Liver (tissue), 10 donors: ENCODE measurements around the gene XRN1. TPM values are rescaled to one million over a fixed set of nuclear protein-coding genes. Genes with fewer than 3 reads are reported as not detected.

ENCODE experiments used
- DNase-seq: peaks from one replicate; pipeline ENCODE4 v3.0.0-alpha.2; 2017; ENCODE audit warnings: low spot score
- H3K27ac ChIP-seq, 2 donors: one replicate each; pipeline ENCODE4 v1.7.0; 2013; ENCODE audit warnings: inconsistent platforms in 2 of 2, low read length in 2 of 2, control low read depth in 1 of 2, low read depth in 1 of 2, mild to moderate bottlenecking in 1 of 2
- H3K27me3 ChIP-seq, 4 donors: one replicate each; pipeline versions ENCODE4 v1.6.1 to v1.7.0; 2013; ENCODE audit warnings: low read length in 3 of 4, inconsistent platforms in 1 of 4, mild to moderate bottlenecking in 1 of 4, moderate library complexity in 1 of 4; ENCODE audit not compliant: control insufficient read depth in 4 of 4, insufficient read depth in 4 of 4
- H3K36me3 ChIP-seq, 4 donors: one replicate each; pipeline versions ENCODE4 v1.6.1 to v1.7.0; 2013; ENCODE audit warnings: low read length in 3 of 4, mild to moderate bottlenecking in 3 of 4, low read depth in 1 of 4, moderate library complexity in 1 of 4; ENCODE audit not compliant: control insufficient read depth in 4 of 4, insufficient read depth in 3 of 4
- H3K4me1 ChIP-seq, 4 donors: one replicate each; pipeline versions ENCODE4 v1.6.1 to v1.7.0; 2013; ENCODE audit warnings: low read length in 3 of 4, mild to moderate bottlenecking in 3 of 4, moderate library complexity in 1 of 4; ENCODE audit not compliant: control insufficient read depth in 4 of 4, insufficient read depth in 4 of 4
- H3K4me3 ChIP-seq, 3 donors: one replicate each; pipeline versions ENCODE4 v1.6.1 to v1.7.0; 2013; ENCODE audit warnings: low read length in 3 of 3, control low read depth in 1 of 3, low read depth in 1 of 3, mild to moderate bottlenecking in 1 of 3
- H3K9ac ChIP-seq, 2 donors: one replicate each; pipeline ENCODE4 v1.7.0; 2013; ENCODE audit warnings: low read length in 2 of 2, mild to moderate bottlenecking in 2 of 2, moderate library complexity in 2 of 2, control low read depth in 1 of 2, low read depth in 1 of 2
- H3K9me3 ChIP-seq, 4 donors: one replicate each; pipeline versions ENCODE4 v1.6.1 to v1.7.0; 2013; ENCODE audit warnings: low read length in 3 of 4; ENCODE audit not compliant: control insufficient read depth in 4 of 4
- ATF3 ChIP-seq: IDR thresholded peaks from 2 replicates; pipeline ENCODE4 v1.6.1; 2016; ENCODE audit warnings: antibody characterized with exemption
- CTCF ChIP-seq: fragments of 150-350 bp; IDR thresholded peaks from 2 replicates; pipeline ENCODE4 v1.5.1; 2017; ENCODE audit warnings: improper control_type of control experiment, low read depth, low read length; ENCODE audit not compliant: missing input control
- FOXA1 ChIP-seq: IDR thresholded peaks from 2 replicates; pipeline ENCODE4 v1.6.1; 2016; ENCODE audit warnings: antibody characterized with exemption
- FOXA2 ChIP-seq: IDR thresholded peaks from 2 replicates; pipeline ENCODE4 v1.6.1; 2016; ENCODE audit warnings: antibody characterized with exemption
- GABPA ChIP-seq, 2 donors: IDR thresholded peaks in 1 of 2; conservative IDR thresholded peaks in 1 of 2; 2 replicates each; pipeline ENCODE4 v1.6.1; 2016; ENCODE audit warnings: antibody characterized with exemption in 2 of 2, mild to moderate bottlenecking in 1 of 2, moderate library complexity in 1 of 2
- MAX ChIP-seq: IDR thresholded peaks from 2 replicates; pipeline ENCODE4 v1.6.1; 2016; ENCODE audit warnings: antibody characterized with exemption
- NR2F2 ChIP-seq: IDR thresholded peaks from 2 replicates; pipeline ENCODE4 v1.6.1; 2016; ENCODE audit warnings: antibody characterized with exemption
- RAD21 ChIP-seq, 2 donors: IDR thresholded peaks; 2 replicates each; pipeline ENCODE4 v1.6.1; 2016; ENCODE audit warnings: antibody characterized with exemption in 2 of 2, mild to moderate bottlenecking in 2 of 2
- REST ChIP-seq: IDR thresholded peaks from 2 replicates; pipeline ENCODE4 v1.6.1; 2016; ENCODE audit warnings: antibody characterized with exemption, mild to moderate bottlenecking
- RXRA ChIP-seq, 2 donors: IDR thresholded peaks; 2 replicates each; pipeline ENCODE4 v1.6.1; 2017 to 2018; ENCODE audit warnings: antibody characterized with exemption in 2 of 2, mild to moderate bottlenecking in 1 of 2
- SP1 ChIP-seq: IDR thresholded peaks from 2 replicates; pipeline ENCODE4 v1.6.1; 2018; ENCODE audit warnings: antibody characterized with exemption, mild to moderate bottlenecking
- ZBTB33 ChIP-seq: IDR thresholded peaks from 2 replicates; pipeline ENCODE4 v1.6.1; 2016; ENCODE audit warnings: antibody characterized with exemption
- WGBS: extraction: QIAGEN DNeasy Blood & Tissue Kit; methylation state at CpG from one replicate; pipeline ENCODE4 v1.1.7; 2013; 5-methylcytosine and 5-hydroxymethylcytosine counted together
- polyA plus RNA-seq, 2 donors: library from polyadenylated mRNA; stranded (reverse) in 1 of 2; unstranded in 1 of 2; fragments of 200-250 nt in 1 of 2; fragments of >200 nt in 1 of 2; fragmentation: Nextera tagmentation in 1 of 2; extraction: Ambion mirVana in 1 of 2; gene quantifications; one replicate each; pipeline versions ENCODE4 v1.2.1 to v1.2.3, GENCODE V29; 2013 to 2015
- small RNA-seq: library from RNA; depleted of rRNA; stranded (forward); fragments of <200 nt; gene quantifications from one replicate; pipeline ENCODE3, GENCODE V24; 2014
- total RNA-seq, 2 donors: library from RNA; depleted of rRNA; stranded (reverse); fragments of >200 nt; gene quantifications; one replicate each; pipeline ENCODE4 v1.2.3, GENCODE V29; 2014
- donor health status: healthy.
- donor health status: healthy.
- donor health status: healthy.
- donor health status: healthy.
- donor health status: healthy.

The XRN1 gene
- total and polyA plus RNA-seq, 4 donors: 4.3 to 41.4 (median 25.9) TPM

- Histone ChIP-seq H3K27ac (no peak overlapping the region), H3K4me1 (no peaks in the 10 kb centered on the region), H3K36me3 (no peaks in the 10 kb centered on the region), H3K4me3 (no peak overlapping the region), H3K9ac (no peak overlapping the region), H3K9me3 (peaks cover 0 to 3% (median 0%) of the 10 kb centered on the region in 4 donors), H3K27me3 (no peaks in the 10 kb centered on the region)
- DNase-seq: no peak
- 81% methylated on average over 3 of the region's 3 CpGs for WGBS
- TF ChIP-seq RAD21 (IDR thresholded peaks at IDR 0.05) (no peak), FOXA2 (no peak), RXRA (IDR thresholded peaks at IDR 0.05) (no peak), CTCF (no peak), MAX (no peak), ZBTB33 (no peak), REST (no peak), SP1 (no peak), NR2F2 (no peak), FOXA1 (no peak), GABPA (IDR thresholded peaks at IDR 0.05 in 1 of 2, conservative IDR thresholded peaks at IDR 0.05 in 1 of 2) (no peak), ATF3 (no peak)
Observed at GRCh38 chr3:142259359-142259758, 188.5 kb downstream of the XRN1 start.

- WGBS: 93% methylated on average over 12 of the region's 12 CpGs
Observed at GRCh38 chr3:142256712-142257333, 191.0 kb downstream of the XRN1 start.

More at GRCh38 chr3:142256712-142257333, 191.0 kb downstream of the XRN1 start:
- no peak overlapping the region for H3K4me3 ChIP-seq
- H3K9me3 ChIP-seq: peaks cover 0 to 3% (median 0%) of the 10 kb centered on the region in 4 donors
- H3K27ac ChIP-seq: no peak overlapping the region
- H3K4me1 ChIP-seq: no peaks in the 10 kb centered on the region
- no peak overlapping the region for H3K9ac ChIP-seq
- H3K27me3 ChIP-seq: no peaks in the 10 kb centered on the region
- no peak for TF ChIP-seq FOXA2
- H3K36me3 ChIP-seq: no peaks in the 10 kb centered on the region
- no peak for DNase-seq

Small RNAs within 50 kb of the gene (small RNA-seq; reads per million reads assigned to genes)
- gene RNU1-100P (not detected), gene RNU6-1294P (not detected)

Other genes with a start within 250 kb of the XRN1 start
- gene GK5, start 222.5 kb downstream of the XRN1 start, total RNA-seq: 1 to 10 TPM; 3.4 to 9.7 TPM
- gene GK5, start 222.5 kb downstream of the XRN1 start, polyA plus RNA-seq: 1 to 10 TPM; 1.3 to 3.2 TPM
- 10 to 100 TPM in 1 of 2 donors, 1 to 10 TPM in 1; 9.6 to 21.5 TPM for gene ATR, start 130.7 kb upstream of the XRN1 start, total RNA-seq
- 10 to 100 TPM in 1 of 2 donors, 1 to 10 TPM in 1; 5.0 to 14.5 TPM for gene ATR, start 130.7 kb upstream of the XRN1 start, polyA plus RNA-seq
- gene PLS1, start 148.4 kb upstream of the XRN1 start, total RNA-seq: 10 to 100 TPM; 12.2 to 21.9 TPM
- 1 to 10 TPM; 7.2 to 7.9 TPM for gene PLS1, start 148.4 kb upstream of the XRN1 start, polyA plus RNA-seq